ENCODE data around the gene PPP2CA. TPM values are rescaled to one million over a fixed set of nuclear protein-coding genes. Genes with fewer than 3 reads are reported as not detected.
"Not testable (repeated sequence)": the region's sequence is repeated elsewhere in the genome, so short reads cannot be mapped to it uniquely, and the experiment has no call there.

The PPP2CA gene
- total and polyA plus RNA-seq, 4 donors = 32.2 to 117 (median 104) TPM

GRCh38 chr5:134226441-134227192 is 744 bp upstream of the PPP2CA start:
- peak; percentile 49 for ATAC-seq (ENCODE audit: insufficient read depth, low FRiP score)
- 4 to 6% methylated on average over 51 of the region's 51 CpGs for WGBS, 2 donors

DNA sequence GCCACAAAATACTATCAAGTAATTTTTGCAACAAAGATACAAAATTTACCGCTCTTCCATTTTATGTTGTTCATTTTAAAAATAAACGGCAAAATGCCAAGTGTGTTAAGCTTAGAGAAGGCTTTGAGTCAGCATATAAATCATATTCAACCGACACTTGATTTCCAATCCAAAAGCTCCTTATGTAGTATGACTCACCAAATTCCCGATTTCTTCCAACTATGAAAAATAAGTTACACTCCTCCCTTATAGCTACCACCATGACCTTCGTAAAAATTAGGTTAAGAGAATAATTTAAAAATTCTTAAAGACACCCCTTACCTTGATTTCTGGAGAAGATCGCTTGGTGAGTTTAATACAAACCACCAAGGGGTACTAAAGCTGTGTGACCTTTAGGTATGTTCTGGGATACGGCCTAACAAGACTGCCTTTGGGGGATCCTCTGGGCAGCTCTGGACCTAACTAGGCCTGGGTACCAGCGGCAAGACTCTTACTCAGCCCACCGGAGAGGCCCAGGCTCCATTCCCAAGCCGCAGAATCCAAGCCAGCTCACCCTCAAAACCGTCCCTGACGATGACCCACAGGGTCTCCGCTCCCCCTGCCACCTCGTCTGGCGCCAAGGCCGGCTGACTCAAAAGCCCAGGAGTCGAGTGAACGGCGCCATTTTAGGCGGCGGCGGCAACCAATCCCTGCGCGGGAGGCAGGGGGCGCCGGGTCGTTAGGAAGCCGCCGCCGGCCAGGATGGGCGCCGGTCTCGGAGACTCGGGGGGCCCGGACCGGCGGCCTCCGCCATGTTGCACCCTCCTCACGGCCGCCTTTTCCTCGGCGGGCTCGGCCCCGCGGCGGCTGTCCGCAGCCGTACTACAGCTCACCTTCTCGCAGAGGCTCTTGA is 739 bp downstream of the PPP2CA start:
- DNase-seq (peak; percentile 74 to 84 (median 84)), ATAC-seq (ENCODE audit: insufficient read depth, low FRiP score) (peak; percentile 56)
- Histone ChIP-seq H3K9ac (ENCODE audit: insufficient read depth in 1 of 2, low read length in 2 of 2) (peak overlapping the region; percentile 95 to 99), H3K27ac (ENCODE audit: low read depth in 1 of 2, low read length in 1 of 2) (peak overlapping the region; percentile 99 to 100), H3K4me1 (ENCODE audit: control insufficient read depth in 5 of 5, insufficient read depth in 5 of 5, low read length in 5 of 5) (peaks cover 6 to 38% (median 12%) of the 10 kb centered on the region in 5 donors), H3K9me3 (ENCODE audit: control insufficient read depth in 4 of 4, insufficient read depth in 3 of 4, low read length in 3 of 4) (no peaks in the 10 kb centered on the region), H3K4me3 (peak overlapping the region; percentile 95), H3K27me3 (ENCODE audit: control insufficient read depth in 3 of 3, insufficient read depth in 3 of 3, low read length in 2 of 3) (no peaks in the 10 kb centered on the region), H3K36me3 (ENCODE audit: control insufficient read depth in 4 of 4, insufficient read depth in 4 of 4, low read length in 4 of 4) (peaks cover 0 to 7% (median 6%) of the 10 kb centered on the region in 4 donors)
- WGBS, 2 donors = 1% methylated on average over 47 to 49 of the region's 49 CpGs
- no peak for TF ChIP-seq CTCF (IDR thresholded peaks at IDR 0.05; ENCODE audit: control extremely low read depth, extremely low read depth)

More at GRCh38 chr5:134226441-134227192, 744 bp upstream of the PPP2CA start:
- Histone ChIP-seq H3K27ac (ENCODE audit: low read depth in 1 of 2, low read length in 1 of 2) (peak overlapping the region; percentile 88 to 100), H3K9me3 (ENCODE audit: control insufficient read depth in 4 of 4, insufficient read depth in 3 of 4, low read length in 3 of 4) (no peaks in the 10 kb centered on the region), H3K27me3 (ENCODE audit: control insufficient read depth in 3 of 3, insufficient read depth in 3 of 3, low read length in 2 of 3) (no peaks in the 10 kb centered on the region), H3K9ac (ENCODE audit: insufficient read depth in 1 of 2, low read length in 2 of 2) (peak overlapping the region; percentile 89 to 96), H3K4me1 (ENCODE audit: control insufficient read depth in 5 of 5, insufficient read depth in 5 of 5, low read length in 5 of 5) (peaks cover 0 to 38% (median 12%) of the 10 kb centered on the region in 5 donors), H3K36me3 (ENCODE audit: control insufficient read depth in 4 of 4, insufficient read depth in 4 of 4, low read length in 4 of 4) (peaks cover 0 to 7% (median 2%) of the 10 kb centered on the region in 4 donors), H3K4me3 (peak overlapping the region; percentile 95)
- peak in 2 of 3 donors; percentile 50 to 53 for DNase-seq
- TF ChIP-seq CTCF (IDR thresholded peaks at IDR 0.05; ENCODE audit: control extremely low read depth, extremely low read depth) = no peak

GRCh38 chr5:134223406-134224248 is 2.2 kb downstream of the PPP2CA start:
- Histone ChIP-seq H3K27me3 (ENCODE audit: control insufficient read depth in 3 of 3, insufficient read depth in 3 of 3, low read length in 2 of 3) (no peaks in the 10 kb centered on the region), H3K36me3 (ENCODE audit: control insufficient read depth in 4 of 4, insufficient read depth in 4 of 4, low read length in 4 of 4) (peaks cover 4 to 11% (median 6%) of the 10 kb centered on the region in 4 donors), H3K9ac (ENCODE audit: insufficient read depth in 1 of 2, low read length in 2 of 2) (peak overlapping the region in 1 of 2 donors; percentile 95), H3K9me3 (ENCODE audit: control insufficient read depth in 4 of 4, insufficient read depth in 3 of 4, low read length in 3 of 4) (no peaks in the 10 kb centered on the region), H3K4me1 (ENCODE audit: control insufficient read depth in 5 of 5, insufficient read depth in 5 of 5, low read length in 5 of 5) (peaks cover 10 to 38% (median 14%) of the 10 kb centered on the region in 5 donors), H3K4me3 (no peak overlapping the region), H3K27ac (ENCODE audit: low read depth in 1 of 2, low read length in 1 of 2) (peak overlapping the region in 1 of 2 donors; percentile 54)
- WGBS, 2 donors = 33 to 42% methylated on average over 9 of the region's 9 CpGs
- ATAC-seq (ENCODE audit: insufficient read depth, low FRiP score) (no peak), DNase-seq (peak in 2 of 3 donors; percentile 24 to 55)
- TF ChIP-seq CTCF (IDR thresholded peaks at IDR 0.05; ENCODE audit: control extremely low read depth, extremely low read depth) = no peak

DNA sequence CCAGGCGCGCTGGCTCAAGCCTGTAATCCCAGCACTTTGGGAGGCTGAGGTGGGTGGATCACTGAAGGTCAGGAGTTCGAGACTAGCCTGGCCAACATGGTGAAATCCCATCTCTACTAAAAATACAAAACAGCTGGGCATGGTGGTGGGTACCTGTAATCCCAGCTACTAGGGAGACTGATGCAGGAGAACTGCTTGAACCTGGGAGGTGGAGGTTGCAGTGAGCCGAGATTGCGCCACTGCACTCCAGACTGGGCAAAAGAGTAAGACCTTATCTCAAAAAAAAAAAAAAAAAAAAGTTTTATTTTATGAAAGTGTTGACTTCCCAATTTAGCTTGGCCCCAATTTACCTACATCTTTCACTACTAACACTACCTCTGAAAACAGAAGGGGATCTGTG is 4.2 kb downstream of the PPP2CA start:
- not testable (repeated sequence) for H3K4me3 ChIP-seq; DNase-seq; H3K9me3 ChIP-seq (ENCODE audit: control insufficient read depth in 4 of 4, insufficient read depth in 3 of 4, low read length in 3 of 4); H3K27ac ChIP-seq (ENCODE audit: low read depth in 1 of 2, low read length in 1 of 2); H3K27me3 ChIP-seq (ENCODE audit: control insufficient read depth in 3 of 3, insufficient read depth in 3 of 3, low read length in 2 of 3); H3K9ac ChIP-seq (ENCODE audit: insufficient read depth in 1 of 2, low read length in 2 of 2); ATAC-seq (ENCODE audit: insufficient read depth, low FRiP score)
- Histone ChIP-seq H3K4me1 (ENCODE audit: control insufficient read depth in 5 of 5, insufficient read depth in 5 of 5, low read length in 5 of 5) (peaks cover 3 to 27% (median 14%) of the 10 kb centered on the region in 5 donors), H3K36me3 (ENCODE audit: control insufficient read depth in 4 of 4, insufficient read depth in 4 of 4, low read length in 4 of 4) (peaks cover 4 to 11% (median 6%) of the 10 kb centered on the region in 4 donors)
- 93 to 98% methylated on average over 5 of the region's 5 CpGs for WGBS, 2 donors
